ENCODE results near the gene SASH1. TPM values are rescaled to one million over a fixed set of nuclear protein-coding genes. Genes with fewer than 3 reads are reported as not detected.
A peak's percentile ranks its signal among the peaks of the same experiment; 100 is the strongest.

The SASH1 gene
- total and polyA plus RNA-seq, 2 donors, result 19.9 to 92.2 TPM

DNA sequence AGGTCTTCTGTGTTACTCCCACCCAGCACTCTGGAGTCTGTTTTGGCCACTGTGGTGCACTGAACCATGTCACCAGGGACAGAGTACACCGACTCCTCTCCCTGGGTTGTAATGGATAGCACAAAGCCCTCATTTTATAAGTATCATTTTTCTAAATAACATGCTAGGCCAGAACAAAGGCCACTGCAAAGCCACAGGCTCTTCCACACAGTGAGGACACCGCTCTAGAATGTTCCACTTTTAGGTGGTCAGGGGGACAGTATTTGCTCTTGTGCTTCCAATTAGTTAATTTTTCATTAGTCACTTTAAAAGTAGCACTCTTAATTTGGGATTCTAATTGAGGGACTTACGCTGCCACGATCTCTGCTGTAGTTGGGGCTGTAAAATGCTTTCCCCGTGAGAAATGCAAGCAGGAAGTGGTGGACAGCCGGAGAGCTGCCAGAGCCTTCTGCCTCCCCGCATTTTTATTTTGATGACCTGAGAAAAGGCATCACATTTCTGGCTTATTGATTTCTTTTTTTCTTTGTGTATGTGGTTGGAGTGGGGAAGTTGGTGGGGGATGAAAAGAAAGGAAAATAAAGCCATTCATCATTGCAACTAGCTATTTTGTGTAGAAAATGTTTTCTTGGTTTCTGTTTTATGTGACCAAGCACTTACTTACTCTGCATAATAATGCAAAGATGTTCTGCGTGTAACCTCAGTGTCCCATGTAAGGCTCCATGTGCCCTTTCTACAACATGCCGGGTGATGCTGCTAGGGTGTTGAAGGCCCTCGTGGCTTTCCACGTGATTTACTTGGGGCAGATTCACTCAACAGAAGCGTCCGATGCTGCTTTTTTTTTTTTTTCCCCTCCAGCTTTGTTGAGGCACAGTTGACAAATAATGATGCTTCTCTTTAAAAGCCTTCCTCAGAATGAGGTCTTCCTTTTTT is 195.9 kb downstream of the SASH1 start:
- no peak for DNase-seq (ENCODE audit: extremely low spot score)
- Histone ChIP-seq H3K36me3 (ENCODE audit: insufficient read depth) (peaks cover 2% of the 10 kb centered on the region), H3K4me1 (ENCODE audit: insufficient read depth) (no peaks in the 10 kb centered on the region), H3K4me3 (ENCODE audit: low read depth, low read length) (no peak overlapping the region), H3K27ac (ENCODE audit: low read depth) (no peak overlapping the region)
- WGBS, result 56% methylated on average over 13 of the region's 13 CpGs

DNA sequence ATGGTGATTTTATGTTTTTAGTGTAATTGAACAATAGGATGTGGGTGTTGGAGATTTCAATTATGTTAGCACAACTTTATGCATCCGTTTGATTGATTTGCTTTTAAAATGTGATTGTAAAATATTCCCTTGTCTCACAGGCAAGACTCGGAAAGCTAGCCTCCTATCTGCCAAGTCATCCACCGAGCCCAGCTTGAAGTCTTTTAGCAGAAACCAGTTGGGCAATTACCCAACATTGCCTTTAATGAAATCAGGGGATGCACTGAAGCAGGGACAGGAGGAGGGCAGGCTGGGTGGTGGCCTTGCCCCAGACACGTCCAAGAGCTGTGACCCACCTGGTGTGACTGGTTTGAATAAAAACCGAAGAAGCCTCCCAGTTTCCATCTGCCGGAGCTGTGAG is 200.9 kb downstream of the SASH1 start:
- Histone ChIP-seq H3K4me1 (ENCODE audit: insufficient read depth) (no peaks in the 10 kb centered on the region), H3K4me3 (ENCODE audit: low read depth, low read length) (no peak overlapping the region), H3K36me3 (ENCODE audit: insufficient read depth) (peaks cover 10% of the 10 kb centered on the region), H3K27ac (ENCODE audit: low read depth) (no peak overlapping the region)
- DNase-seq (ENCODE audit: extremely low spot score), result no peak
- WGBS, result 85% methylated on average over 6 of the region's 6 CpGs

DNA sequence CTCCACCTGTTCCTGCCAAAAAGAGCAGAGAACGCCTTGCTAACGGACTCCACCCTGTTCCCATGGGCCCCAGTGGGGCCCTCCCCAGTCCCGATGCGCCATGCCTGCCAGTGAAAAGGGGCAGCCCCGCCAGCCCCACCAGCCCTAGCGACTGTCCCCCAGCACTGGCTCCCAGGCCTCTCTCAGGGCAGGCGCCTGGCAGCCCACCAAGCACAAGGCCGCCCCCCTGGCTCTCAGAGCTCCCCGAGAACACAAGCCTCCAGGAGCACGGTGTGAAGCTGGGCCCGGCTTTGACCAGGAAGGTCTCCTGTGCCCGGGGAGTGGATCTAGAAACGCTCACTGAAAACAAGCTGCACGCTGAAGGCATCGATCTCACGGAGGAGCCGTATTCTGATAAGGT is 201.8 kb downstream of the SASH1 start:
- WGBS, result 97% methylated on average over 17 of the region's 17 CpGs
- Histone ChIP-seq H3K36me3 (ENCODE audit: insufficient read depth) (peaks cover 10% of the 10 kb centered on the region), H3K27ac (ENCODE audit: low read depth) (no peak overlapping the region), H3K4me1 (ENCODE audit: insufficient read depth) (no peaks in the 10 kb centered on the region), H3K4me3 (ENCODE audit: low read depth, low read length) (no peak overlapping the region)
- no peak for DNase-seq (ENCODE audit: extremely low spot score)

DNA sequence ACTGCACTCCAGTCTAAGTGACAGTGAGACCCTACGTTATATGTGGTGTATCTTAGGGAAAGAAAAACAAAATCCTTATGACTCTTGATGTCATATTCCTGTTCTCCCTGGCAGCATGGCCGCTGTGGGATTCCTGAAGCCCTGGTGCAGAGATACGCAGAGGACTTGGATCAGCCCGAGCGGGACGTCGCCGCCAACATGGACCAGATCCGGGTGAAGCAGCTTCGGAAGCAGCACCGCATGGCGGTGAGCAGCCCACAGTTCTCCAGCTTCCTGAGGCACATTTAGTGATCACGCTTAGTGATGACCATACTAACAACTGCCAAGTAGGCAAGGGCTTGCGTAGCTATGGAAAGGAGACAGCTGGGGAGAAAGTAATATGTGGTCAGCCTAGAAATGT is 203.3 kb downstream of the SASH1 start:
- Histone ChIP-seq H3K27ac (ENCODE audit: low read depth) (no peak overlapping the region), H3K36me3 (ENCODE audit: insufficient read depth) (peaks cover 8% of the 10 kb centered on the region), H3K4me3 (ENCODE audit: low read depth, low read length) (no peak overlapping the region), H3K4me1 (ENCODE audit: insufficient read depth) (no peaks in the 10 kb centered on the region)
- 96% methylated on average over 14 of the region's 14 CpGs for WGBS
- no peak for DNase-seq (ENCODE audit: extremely low spot score)

DNA sequence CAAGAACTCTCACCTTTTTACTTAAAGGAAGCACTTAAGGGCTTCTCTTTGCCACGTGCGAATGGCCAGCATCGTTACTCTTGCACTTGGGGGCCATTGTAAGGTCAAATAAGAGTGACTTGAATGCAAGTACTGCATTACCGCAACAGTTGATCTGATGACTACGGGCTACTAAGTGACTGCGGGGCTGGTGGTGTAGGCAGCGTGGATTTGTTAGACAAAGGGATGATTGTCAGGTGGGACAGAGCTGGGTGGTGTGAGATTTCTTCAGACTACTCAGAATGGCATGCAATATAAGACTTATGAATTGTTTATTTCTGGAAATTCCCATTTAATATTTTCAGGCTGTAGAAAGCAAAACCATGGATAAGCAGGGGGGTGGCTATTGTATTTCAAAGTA is 204.5 kb downstream of the SASH1 start:
- Histone ChIP-seq H3K36me3 (ENCODE audit: insufficient read depth) (peaks cover 8% of the 10 kb centered on the region), H3K4me1 (ENCODE audit: insufficient read depth) (no peaks in the 10 kb centered on the region), H3K27ac (ENCODE audit: low read depth) (no peak overlapping the region), H3K4me3 (ENCODE audit: low read depth, low read length) (no peak overlapping the region)
- no peak for DNase-seq (ENCODE audit: extremely low spot score)
- 92% methylated on average over 7 of the region's 7 CpGs for WGBS

DNA sequence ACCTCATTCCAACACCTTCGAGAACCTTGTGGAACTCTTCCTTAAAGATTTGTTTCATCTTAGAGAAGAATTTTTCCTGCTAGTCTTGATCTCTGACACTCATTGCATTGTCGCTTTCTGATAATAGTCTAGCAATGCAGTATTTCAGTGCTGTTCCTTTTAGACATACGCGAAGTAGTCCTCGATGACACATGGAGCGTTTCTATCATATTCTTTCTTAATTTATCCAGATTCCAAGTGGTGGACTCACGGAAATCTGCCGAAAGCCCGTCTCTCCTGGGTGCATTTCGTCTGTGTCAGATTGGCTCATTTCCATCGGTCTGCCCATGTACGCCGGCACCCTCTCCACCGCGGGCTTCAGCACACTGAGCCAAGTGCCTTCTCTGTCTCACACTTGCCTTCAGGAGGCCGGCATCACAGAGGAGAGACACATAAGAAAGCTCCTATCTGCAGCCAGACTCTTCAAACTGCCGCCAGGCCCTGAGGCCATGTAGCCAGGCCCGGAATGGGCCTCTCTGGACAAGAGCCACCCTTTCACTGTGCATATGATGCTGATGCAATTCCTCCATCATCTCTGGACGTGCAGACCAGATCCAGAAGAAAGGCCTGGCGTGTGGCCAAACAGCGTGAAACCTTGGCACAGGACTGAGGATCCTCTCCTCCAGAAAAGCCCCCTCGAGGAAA is 205.6 kb downstream of the SASH1 start:
- Histone ChIP-seq H3K4me1 (ENCODE audit: insufficient read depth) (no peaks in the 10 kb centered on the region), H3K27ac (ENCODE audit: low read depth) (no peak overlapping the region), H3K36me3 (ENCODE audit: insufficient read depth) (peaks cover 8% of the 10 kb centered on the region), H3K4me3 (ENCODE audit: low read depth, low read length) (no peak overlapping the region)
- 77% methylated on average over 22 of the region's 22 CpGs for WGBS
- no peak for DNase-seq (ENCODE audit: extremely low spot score)

DNA sequence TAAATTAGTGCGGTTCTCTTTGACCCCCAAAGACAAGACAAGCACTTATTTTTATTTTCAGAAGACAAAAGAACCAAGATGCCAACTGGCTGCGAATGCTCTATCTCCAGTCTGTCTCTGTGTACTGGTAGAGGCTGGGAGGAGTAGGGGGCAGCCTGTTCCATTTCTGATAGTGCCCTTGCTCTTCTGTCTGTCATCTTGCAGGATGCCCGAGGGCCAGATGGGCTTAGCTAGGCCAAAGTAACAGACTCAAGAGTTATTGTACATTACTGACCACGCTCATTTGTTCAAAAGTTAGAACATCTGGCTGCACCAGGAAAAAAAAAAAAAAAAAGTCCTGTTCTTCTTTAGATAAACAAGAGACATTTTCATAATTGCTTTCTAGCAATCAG is 206.1 kb downstream of the SASH1 start:
- H3K4me3 ChIP-seq (ENCODE audit: low read depth, low read length), result no peak overlapping the region
- H3K4me1 ChIP-seq (ENCODE audit: insufficient read depth), result no peaks in the 10 kb centered on the region
- H3K36me3 ChIP-seq (ENCODE audit: insufficient read depth), result peaks cover 8% of the 10 kb centered on the region
- WGBS, result 77% methylated on average over 4 of the region's 4 CpGs
- no peak overlapping the region for H3K27ac ChIP-seq (ENCODE audit: low read depth)
- DNase-seq (ENCODE audit: extremely low spot score), result no peak

DNA sequence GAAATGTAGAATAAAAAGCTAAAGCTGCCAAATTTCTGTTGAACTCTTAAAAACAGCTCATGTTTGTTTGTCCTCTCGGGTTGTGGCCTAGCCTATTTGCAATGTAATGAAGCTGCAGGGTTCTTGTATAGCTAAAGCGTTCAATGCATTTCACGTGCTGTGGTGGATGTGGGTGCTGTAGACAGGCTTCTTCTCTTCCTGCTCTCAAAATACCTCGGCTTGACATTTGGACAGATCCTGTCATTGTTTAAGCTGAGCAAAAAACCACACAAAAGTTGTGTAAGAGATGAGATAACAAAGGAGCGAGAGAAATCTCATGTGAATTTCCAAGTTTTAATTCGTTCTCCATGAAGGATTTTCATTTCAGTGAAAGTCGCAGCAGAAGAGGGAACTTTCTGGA is 207.9 kb downstream of the SASH1 start:
- no peak for DNase-seq (ENCODE audit: extremely low spot score)
- Histone ChIP-seq H3K4me3 (ENCODE audit: low read depth, low read length) (no peak overlapping the region), H3K36me3 (ENCODE audit: insufficient read depth) (peaks cover 3% of the 10 kb centered on the region), H3K27ac (ENCODE audit: low read depth) (no peak overlapping the region), H3K4me1 (ENCODE audit: insufficient read depth) (no peaks in the 10 kb centered on the region)
- 76% methylated on average over 7 of the region's 7 CpGs for WGBS

DNA sequence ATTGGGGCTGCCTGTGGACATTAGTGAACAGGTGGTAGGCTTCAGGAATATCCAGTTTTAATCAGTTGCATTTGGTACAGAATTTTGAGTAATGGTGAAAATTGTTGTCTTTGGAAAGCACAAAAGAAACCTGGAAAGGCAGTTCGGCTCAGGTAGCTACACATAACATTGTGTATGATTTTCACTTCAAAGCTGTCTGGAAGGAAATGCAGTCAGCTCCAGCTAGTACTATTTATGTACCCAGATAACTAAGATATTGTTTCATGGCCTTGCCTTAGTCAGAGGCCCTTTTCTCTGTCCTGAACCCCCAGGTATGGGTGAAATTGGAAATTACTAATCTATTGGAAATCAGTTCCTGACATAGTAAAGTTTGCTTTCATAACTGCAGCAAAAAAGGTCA is 208.6 kb downstream of the SASH1 start:
- no peak for DNase-seq (ENCODE audit: extremely low spot score)
- H3K36me3 ChIP-seq (ENCODE audit: insufficient read depth), result peaks cover 3% of the 10 kb centered on the region
- 85% methylated on average over 1 of the region's 1 CpG for WGBS
- H3K27ac ChIP-seq (ENCODE audit: low read depth), result no peak overlapping the region
- H3K4me1 ChIP-seq (ENCODE audit: insufficient read depth), result no peaks in the 10 kb centered on the region
- H3K4me3 ChIP-seq (ENCODE audit: low read depth, low read length), result no peak overlapping the region

DNA sequence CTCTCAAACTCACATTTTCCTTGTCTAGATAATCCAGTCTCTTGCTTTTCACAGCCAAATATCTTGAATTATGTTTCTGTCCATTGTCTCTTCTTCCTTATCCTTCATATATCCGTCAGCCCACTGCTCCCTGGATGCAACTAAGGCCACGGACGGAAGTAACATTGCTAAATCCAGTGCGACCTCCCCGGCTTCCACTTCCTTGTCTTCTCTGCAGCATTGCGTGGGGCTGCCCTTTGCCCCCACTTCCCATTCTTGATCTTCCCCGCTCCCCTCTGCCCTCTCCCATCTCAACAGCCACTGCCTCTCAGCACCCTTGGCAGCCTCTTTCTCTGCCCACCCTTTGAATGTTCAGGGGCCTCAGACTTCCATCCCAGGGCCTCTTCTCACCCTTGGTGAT is 213.8 kb downstream of the SASH1 start:
- Histone ChIP-seq H3K4me3 (ENCODE audit: low read depth, low read length) (no peak overlapping the region), H3K36me3 (ENCODE audit: insufficient read depth) (no peaks in the 10 kb centered on the region), H3K27ac (ENCODE audit: low read depth) (no peak overlapping the region), H3K4me1 (ENCODE audit: insufficient read depth) (no peaks in the 10 kb centered on the region)
- 64% methylated on average over 7 of the region's 7 CpGs for WGBS
- DNase-seq (ENCODE audit: extremely low spot score), result no peak

DNA sequence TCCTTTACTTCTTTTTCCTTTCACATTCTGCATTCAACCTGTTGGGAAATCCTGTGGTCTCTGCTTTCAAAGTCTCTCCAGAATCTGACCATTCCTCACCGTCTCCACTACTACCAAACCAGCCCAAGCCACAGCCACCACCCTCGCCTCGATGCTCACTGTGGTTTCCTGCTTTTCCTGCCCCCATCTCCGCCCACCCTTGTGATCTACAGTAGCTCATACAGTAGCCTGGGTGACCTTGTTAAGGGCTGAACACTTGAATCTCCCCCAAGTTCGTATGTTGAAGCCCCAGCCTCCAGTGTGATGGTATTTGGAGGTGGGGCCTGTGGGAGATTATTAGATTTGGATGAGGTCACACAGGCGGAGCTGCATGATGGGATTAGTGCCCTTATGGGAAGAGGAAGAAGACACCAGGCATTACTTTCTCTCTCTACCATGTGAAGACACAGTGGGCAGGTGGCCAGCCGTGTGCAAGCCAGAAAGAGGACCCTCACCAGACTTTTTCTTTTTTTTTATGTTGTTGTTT is 215.2 kb downstream of the SASH1 start:
- Histone ChIP-seq H3K4me1 (ENCODE audit: insufficient read depth) (no peaks in the 10 kb centered on the region), H3K27ac (ENCODE audit: low read depth) (no peak overlapping the region), H3K36me3 (ENCODE audit: insufficient read depth) (no peaks in the 10 kb centered on the region), H3K4me3 (ENCODE audit: low read depth, low read length) (no peak overlapping the region)
- WGBS, result 76% methylated on average over 7 of the region's 7 CpGs
- no peak for DNase-seq (ENCODE audit: extremely low spot score)

DNA sequence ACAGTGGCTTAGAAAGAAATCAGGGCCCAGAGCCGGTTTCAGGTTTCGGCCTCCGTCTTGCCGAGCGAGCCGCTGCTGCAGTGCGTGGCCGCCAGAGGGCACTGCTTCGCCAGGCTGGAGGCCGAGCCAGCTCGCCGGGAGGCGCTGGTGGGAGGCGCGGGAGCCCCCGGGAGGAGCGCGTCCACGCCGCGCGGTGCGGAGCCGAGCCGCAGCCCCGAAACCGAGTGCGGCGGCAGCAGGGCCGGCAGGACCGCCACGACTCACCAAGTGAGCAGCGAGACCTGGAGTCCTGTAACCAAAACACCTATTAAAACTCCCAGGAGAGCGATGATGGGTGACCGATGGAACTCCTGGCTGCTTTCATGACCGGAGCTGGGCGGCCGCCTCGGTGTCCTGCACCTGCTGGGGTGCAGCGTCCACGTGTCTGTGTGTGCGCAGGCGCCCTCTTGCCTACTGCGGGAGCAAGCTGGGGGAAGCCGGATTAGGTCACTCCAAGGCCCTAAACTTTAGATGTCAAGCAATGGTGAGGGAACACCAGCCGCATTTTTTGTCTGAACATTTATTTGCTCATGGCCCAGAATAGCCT is 217.3 kb downstream of the SASH1 start:
- H3K27ac ChIP-seq (ENCODE audit: low read depth), result no peak overlapping the region
- H3K36me3 ChIP-seq (ENCODE audit: insufficient read depth), result no peaks in the 10 kb centered on the region
- peak overlapping the region; percentile 37 for H3K4me3 ChIP-seq (ENCODE audit: low read depth, low read length)
- H3K4me1 ChIP-seq (ENCODE audit: insufficient read depth), result no peaks in the 10 kb centered on the region
- WGBS, result 3% methylated on average over 46 of the region's 46 CpGs
- DNase-seq (ENCODE audit: extremely low spot score), result peak; percentile 10

DNA sequence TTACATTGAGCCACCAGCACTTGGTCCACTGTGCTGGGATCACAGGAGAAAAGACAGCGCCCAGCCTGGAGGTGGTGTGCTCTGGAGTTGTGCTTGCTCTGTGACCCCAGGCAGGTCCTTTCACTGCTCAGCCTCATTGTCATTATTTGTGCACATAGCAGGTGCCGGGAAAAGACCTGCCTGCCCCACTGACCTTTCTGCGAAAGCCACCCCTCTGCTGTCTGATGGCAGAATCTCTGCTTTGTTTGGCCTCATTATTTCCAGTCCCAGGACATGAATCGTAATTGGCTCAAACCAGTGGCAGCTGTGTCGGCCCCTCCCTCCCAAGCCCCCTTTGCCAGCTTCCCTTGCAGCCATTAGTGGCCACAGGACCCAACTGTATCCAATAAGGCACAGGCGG is 219.0 kb downstream of the SASH1 start:
- no peaks in the 10 kb centered on the region for H3K36me3 ChIP-seq (ENCODE audit: insufficient read depth)
- 95% methylated on average over 6 of the region's 6 CpGs for WGBS
- no peaks in the 10 kb centered on the region for H3K4me1 ChIP-seq (ENCODE audit: insufficient read depth)
- no peak overlapping the region for H3K4me3 ChIP-seq (ENCODE audit: low read depth, low read length)
- no peak for DNase-seq (ENCODE audit: extremely low spot score)
- no peak overlapping the region for H3K27ac ChIP-seq (ENCODE audit: low read depth)

DNA sequence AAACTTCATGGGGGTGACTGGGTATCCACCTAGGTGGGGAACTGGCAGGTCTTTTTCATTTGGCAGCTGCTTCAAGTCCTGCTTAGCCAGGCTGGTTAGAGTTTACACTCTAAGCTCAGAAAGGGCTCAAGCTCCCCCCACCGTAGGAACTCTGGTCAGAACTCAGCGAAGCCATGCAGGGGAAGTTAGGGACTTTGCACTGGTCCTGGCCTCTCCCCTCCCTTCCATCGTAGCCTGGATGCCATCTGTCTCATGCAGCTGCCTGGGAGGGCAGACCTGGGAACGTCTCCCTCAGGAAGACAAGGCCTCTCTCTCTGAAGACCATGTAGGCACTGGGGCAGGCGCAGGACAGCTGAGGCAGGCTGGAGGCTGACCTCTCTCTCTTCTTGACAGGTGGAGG is 220.4 kb downstream of the SASH1 start:
- Histone ChIP-seq H3K4me3 (ENCODE audit: low read depth, low read length) (no peak overlapping the region), H3K4me1 (ENCODE audit: insufficient read depth) (no peaks in the 10 kb centered on the region), H3K36me3 (ENCODE audit: insufficient read depth) (no peaks in the 10 kb centered on the region), H3K27ac (ENCODE audit: low read depth) (no peak overlapping the region)
- no peak for DNase-seq (ENCODE audit: extremely low spot score)
- 92% methylated on average over 5 of the region's 5 CpGs for WGBS
